NCI-H2227 (cell line): ENCODE data around the gene KCNMB4.

Experiments
- DNase-seq: peaks from one replicate; lab custom pipeline; 2025; ENCODE audit not compliant: unreplicated experiment; lab: John Stamatoyannopoulos, UW

The KCNMB4 gene

DNA sequence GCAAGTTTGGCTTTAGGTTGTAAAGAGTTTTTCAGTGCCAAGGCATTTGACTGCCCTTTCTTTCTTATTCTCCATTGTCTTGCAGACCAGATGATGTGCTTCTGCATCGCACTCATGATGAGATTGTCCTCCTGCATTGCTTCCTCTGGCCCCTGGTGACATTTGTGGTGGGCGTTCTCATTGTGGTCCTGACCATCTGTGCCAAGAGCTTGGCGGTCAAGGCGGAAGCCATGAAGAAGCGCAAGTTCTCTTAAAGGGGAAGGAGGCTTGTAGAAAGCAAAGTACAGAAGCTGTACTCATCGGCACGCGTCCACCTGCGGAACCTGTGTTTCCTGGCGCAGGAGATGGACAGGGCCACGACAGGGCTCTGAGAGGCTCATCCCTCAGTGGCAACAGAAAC, 64.3 kb downstream of the KCNMB4 start:
- DNase-seq = no peak

DNA sequence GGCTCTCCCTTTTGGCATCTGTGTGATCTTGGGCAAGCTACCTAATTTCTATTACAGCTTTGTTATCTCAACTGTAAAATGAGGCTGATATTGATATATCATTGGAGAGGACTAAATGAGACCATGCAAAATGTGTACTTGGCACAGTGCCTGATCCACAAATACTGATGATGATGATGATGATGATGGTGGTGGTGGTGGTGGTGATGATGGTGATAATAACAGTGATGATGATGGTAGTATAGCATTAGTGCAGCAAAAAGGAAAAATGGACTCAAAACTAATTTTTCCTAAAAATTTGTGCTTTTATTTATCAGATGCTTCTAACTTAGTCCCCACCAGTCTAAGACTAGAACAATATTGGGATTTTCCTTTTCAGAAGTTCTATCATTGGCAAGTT, 70.7 kb downstream of the KCNMB4 start:
- DNase-seq = no peak

DNA sequence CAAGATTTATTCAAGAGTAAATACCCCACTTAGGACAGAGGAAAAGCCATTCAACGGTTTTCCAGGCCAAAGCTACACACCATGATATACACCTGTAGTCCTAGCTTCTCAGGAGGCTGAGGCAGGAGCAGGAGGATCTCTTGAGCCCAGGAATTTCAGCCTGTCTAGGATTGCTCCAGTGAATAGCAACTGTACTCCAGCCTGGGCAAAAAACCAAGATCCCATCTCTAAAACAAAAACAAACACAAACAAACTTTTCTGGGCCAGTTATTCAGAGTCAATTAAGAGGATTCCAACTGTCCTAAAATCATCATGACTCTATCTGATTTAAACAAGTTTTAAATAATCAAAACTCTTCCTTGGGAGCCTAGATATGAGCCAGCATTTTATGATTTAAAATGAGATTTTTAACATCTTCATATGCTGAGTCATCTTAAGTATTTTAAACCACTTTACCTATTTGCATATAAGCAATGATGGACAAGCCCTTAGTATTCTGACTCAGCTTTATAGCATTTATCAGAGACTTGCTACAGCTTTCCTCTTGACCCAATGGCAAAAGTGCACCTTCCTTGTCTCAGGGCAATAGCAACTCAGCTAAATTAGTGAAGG, 77.1 kb downstream of the KCNMB4 start:
- no peak for DNase-seq

DNA sequence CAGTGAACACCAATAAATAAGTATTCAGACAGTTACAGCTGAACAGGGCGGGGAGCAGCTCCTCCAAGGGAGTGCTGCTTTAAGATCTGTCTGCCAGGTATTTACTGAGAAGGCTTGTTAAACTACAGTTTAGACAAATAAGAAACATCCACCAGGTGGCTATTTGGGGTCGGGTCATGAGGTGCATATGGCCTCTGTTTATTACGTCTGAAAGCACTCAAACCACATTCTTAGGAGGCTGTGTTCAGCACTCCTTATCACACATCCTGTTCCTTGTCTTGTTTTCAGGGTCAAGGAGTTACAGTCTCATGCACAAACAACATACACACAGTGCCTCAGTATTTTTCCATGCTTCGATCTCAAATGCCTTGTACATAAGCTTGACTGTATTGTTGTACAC, 78.8 kb downstream of the KCNMB4 start:
- no peak for DNase-seq

DNA sequence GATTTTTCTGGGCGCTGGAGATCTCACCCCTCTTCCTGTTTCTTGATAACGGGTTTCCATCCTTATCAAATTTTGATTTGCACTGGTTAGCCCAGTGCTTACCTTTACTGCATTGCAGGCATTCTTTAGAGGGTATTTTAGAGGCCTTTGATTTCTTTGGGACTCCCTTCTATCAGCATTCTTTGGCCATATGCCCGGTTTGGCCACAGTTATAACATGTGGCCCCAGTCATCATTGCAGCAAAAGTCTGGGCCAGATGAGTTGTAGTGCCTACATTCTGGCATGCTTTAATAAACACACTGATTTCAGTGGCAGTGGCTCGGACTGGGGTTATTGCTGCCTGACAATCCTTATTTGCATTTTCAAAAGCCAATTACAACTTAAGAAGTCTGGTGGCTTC, 82.3 kb downstream of the KCNMB4 start:
- DNase-seq = no peak

DNA sequence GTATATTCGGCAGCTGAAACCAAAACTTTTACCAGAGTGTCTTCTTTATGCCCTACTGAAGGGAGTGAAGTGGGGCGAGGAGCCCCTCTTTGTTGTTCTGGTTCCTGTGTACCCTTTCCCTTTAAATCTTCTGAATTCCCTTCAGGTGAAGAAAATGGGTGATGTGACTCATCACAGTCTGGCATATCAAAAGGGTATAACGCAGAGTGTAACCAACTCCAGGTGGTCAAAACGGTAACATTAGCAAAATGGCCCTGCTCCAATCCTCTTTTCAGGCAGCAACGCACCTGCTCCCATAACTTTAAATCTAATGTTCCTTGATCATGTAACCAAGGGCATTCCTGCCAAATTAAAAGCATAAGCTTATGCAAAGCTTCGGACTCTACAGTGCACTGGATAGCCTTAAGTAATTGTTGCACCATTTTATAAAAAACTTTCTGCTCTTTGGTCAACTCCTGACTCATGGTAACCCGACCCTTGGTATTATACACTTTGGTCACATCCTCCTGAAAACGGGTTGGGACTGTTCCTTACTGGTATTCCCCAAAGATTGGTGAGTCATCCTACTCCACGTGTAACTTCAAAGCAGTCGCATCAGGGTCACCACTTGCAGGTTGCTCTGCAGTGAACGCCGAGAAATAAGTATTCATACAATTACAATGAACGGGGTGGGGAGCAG, 83.1 kb downstream of the KCNMB4 start:
- no peak for DNase-seq

DNA sequence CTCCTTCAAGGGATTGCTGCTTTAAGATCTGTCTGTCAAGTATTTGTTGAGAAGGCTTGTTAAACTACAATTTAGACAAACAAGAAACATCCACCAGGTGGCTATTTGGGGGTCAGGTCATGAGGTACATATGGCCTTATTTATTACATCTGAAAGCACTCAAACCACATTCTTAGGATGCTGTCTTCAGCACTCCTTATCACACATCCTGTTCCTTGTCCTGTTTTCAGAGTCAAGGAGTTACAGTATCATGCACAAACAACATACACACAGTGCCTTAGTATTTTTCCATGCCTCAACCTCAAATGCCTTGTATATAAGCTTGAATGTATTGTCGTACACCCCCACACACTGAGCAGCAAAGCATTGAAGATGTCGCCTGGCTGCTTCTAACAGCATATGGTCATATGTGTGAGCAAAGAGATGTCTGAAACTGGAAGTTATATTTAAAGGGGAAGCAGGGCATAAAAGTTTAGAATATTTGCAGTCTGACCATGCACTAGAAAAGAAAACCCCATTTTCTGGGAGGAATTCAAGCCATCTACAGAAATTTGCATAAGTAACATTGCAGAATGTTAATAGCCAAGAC, 83.8 kb downstream of the KCNMB4 start:
- DNase-seq = no peak

DNA sequence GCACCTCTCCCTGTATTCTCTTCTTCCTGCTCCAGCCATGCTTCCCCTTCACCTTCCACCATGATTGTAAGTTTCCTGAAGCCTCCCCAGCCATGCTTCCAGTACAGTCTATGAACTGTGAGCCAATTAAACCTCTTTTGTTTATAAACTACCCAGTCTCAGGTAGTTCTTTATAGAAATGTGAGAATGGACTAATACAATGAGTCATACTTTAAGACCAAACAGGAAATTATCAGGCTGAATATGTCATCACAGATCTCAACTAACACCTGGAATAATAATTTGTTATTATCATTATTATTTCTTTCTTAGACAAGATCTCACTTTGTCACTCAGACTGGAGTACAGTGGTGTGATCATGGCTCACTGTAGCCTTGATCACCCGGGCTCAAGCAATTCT, 85.4 kb downstream of the KCNMB4 start:
- DNase-seq = no peak

DNA sequence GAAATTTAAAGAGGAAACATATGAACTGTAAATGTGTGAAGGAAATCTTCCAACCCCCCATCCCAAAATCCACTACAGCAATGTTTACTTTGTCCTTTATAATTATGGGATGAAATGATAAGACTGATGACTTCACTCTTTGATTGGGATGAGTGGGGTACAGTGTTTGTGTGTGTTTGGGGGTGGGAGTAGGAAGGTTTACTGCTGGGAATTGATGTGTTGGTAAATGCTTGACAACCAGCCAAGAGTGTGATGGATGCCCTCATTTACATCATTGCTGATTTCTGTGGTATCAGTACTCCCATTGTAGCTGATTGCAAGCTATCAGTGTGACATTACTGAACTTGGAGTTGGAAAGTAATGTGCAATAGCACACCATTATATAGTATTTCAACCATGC, 90.9 kb downstream of the KCNMB4 start:
- no peak for DNase-seq

DNA sequence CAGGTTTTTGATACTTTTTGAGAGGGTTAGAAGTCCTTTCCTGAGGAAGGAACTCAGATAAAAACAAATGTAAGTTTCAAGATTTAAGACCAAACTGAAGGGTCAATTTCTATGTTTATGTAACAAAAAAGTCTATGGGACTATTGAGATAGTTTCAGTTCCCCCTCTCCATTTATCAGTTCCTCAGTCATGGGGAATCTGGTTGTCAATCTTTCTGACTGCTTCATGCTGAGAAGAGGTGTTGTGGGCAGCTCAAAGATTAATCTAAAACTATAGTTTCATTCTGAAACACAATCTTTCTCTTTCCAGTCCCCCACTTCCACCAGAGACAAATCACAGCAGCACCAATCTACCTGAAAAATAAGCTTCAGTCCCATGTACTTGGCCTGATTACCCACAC, 93.7 kb downstream of the KCNMB4 start:
- DNase-seq = no peak

DNA sequence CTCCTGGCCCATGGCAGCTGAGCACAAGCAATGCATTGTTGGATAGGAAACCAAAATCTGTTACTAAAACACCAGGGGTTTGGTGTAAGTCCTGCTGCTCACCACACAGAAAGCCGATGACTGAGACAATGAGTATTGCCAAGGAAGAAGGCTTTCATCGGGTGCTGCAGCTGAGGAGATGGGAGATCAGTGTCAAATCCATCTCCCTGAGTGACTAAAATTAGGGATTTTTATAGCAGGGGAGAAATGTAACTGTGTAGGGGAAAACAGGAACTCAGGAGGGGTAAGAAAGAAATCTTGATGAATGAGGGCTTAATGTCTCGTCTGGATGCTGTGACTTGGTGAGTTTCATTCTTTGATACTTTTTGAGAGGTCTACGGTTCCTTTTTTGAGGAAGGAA, 97.9 kb downstream of the KCNMB4 start:
- no peak for DNase-seq

DNA sequence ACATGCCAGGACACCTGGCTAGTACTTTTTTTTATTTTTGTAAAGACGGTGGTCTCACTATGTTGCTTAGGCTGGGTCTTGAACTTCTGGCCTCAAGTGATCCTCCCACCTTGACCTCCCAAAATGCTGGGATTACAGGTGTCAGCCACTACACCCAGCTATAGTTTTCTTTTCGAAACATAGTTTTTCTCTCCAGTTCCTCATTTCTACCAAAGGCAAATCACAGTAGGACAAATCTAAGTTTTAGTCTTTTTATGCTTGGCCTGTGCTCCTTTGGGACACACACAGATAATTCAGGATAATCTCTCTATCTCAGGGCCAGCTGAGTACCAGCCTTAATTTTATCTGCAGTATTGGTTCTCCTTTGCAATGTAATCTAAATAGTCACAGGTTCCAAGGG, 100.7 kb downstream of the KCNMB4 start:
- DNase-seq = no peak

DNA sequence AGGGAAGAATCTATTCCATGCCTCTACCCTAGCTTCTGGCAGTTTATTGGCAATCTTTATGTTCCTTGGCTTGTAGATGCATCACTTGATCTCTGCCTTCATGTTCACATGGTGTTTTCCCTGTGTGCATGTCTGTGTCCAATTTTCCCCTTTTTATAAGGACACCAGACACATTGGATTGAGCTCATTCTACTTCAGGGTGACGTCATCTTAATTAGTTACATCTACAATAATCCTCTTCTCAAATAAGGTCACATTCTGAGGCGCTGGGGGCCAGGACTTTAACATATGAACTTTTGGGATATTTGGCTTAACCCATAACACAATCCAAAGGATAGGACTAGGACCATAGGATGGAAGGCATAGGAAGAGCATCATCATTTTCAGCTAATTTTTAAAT, 101.4 kb downstream of the KCNMB4 start:
- no peak for DNase-seq

DNA sequence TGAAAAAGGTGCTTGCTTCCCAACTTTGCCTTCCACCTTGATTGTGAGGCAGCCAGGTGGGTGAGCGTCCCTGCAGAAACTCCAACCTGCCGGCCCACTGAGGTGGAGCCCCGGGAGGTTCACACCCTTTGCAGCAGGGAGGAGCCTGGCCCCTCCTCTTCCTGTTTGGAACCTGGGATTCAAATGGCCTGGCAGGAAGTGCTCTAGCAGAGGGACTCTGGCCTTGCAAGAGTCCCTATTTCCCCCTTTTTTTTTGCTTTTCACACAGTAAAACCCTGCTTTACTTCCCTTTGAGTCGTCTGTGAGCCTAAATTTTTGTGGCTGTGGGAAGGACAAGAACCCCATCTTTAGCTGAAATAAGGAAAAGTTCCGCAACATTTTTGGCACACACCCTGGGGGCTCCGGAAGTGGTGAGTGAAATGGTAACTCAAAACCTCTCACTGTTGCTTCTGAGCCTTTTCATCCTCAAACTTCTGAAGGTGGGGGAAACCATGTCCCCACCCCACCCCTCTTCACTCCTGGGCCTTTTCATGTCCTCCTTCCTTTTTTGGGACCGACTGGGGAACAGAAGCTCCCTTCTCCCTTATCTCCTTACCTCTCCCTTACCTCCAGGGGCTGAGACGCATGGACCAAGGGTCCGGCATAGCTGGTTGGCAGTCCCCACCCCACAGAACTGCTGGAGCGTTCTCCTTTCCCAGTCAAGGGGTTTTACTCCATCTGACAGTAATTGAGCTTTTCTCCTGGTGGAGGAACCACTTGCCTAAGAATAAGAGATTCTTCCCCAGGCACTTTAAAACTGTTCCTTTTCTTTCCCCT, 102.0 kb downstream of the KCNMB4 start:
- DNase-seq = no peak

DNA sequence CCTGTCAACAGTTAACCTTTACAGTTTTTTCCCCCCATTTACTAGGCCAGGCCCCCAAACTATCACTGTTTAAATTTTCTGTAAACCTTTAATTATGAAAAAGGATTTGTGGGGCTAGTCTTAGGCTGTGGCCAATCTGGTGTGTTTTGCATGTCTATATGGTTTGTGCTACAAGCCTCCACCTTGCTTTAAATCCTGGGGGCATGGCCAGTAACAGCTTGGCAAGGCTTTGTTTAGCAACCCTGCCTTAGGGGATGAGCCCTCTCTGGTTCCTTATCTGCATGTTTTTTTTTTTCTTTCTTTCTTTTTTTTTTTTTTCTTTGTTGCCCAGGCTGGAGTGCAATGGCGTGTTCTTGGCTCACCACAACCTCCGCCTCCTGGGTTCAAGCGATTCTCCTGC, 102.7 kb downstream of the KCNMB4 start:
- no peak for DNase-seq

DNA sequence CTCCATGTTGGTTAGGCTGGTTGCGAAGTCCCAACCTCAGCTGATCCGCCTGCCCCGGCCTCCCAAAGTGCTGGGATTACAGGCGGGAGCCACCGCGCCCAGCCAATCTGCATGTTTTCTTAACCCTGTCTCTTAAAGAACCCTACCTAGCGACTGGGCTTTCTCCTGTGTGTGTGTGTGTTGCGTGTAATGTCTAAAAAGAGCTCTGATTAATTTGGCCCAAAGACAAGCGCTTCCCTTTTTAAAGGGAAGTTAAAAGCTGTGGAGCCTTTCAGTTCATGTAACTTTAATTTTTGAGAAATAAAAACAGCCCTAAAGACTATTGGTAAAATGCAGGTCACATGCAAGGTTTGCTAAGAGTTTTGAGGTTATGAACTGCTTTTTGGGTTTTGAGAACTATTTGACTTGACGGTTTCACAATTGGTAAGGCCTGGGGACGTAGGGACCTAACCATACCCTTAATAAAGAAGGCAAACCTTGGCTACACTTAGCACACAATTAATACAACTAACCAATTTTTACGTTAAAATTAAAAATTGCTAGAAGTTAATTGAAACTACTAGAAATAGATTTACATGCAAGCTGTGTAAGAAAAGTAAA, 103.2 kb downstream of the KCNMB4 start:
- no peak for DNase-seq

DNA sequence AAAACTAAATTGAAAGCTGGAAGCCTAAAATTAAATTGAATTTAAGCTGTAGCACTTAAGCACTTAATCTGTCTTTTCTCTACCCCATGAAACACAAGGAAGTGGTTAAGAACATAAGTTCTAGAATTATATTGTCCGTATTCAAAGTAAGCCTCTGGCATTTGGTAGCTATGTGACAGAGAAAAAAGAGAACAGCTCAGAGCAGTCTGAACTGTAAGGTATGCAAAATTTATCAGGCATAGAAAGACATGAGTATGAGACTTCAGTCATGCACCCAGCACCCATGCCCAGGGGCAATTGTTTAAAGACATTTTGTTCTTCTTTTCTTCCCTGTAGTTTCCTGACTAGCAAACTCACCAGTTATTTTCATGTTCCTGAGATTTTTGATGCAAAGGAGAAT, 116.7 kb downstream of the KCNMB4 start:
- DNase-seq = no peak
